ENCODE results near the gene MRPL24.

Gene MRPL24

GRCh38 chr1:156694690-156694962 is 46.3 kb downstream of the MRPL24 start:
- Histone ChIP-seq H3K27me3 (replicated peaks; ENCODE audit: insufficient read depth, low read length) (peaks cover 68% of the 10 kb centered on the region), H4K20me1 (ENCODE audit: insufficient read depth, low read length) (no peaks in the 10 kb centered on the region), H2AFZ (ENCODE audit: low read length) (no peak overlapping the region), H3K4me2 (ENCODE audit: low read depth, low read length) (no peak overlapping the region), H3K9me2 (replicated peaks; ENCODE audit: insufficient read depth, low read length) (no peaks in the 10 kb centered on the region), H3K9ac (ENCODE audit: low read length) (no peak overlapping the region), H3K4me3 (ENCODE audit: low read length) (no peak overlapping the region), H3K4me1 (ENCODE audit: low read length) (no peaks in the 10 kb centered on the region), H3K9me3 (replicated peaks; ENCODE audit: insufficient read depth, low read length) (no peaks in the 10 kb centered on the region), H3K36me3 (replicated peaks; ENCODE audit: insufficient read depth, low read length) (no peaks in the 10 kb centered on the region), H3K27ac (ENCODE audit: low read length) (no peak overlapping the region), H3F3A (ENCODE audit: insufficient read depth, low read length) (no peaks in the 10 kb centered on the region), H3K79me2 (ENCODE audit: low read length) (no peaks in the 10 kb centered on the region)
- TF ChIP-seq EZH2 (optimal IDR thresholded peaks at IDR 0.05; ENCODE audit: low read depth, low read length) (no peak), EZH2phosphoT487 (IDR thresholded peaks at IDR 0.05; ENCODE audit: low read length) (no peak)
- TF ChIP-seq, protein P1, sequence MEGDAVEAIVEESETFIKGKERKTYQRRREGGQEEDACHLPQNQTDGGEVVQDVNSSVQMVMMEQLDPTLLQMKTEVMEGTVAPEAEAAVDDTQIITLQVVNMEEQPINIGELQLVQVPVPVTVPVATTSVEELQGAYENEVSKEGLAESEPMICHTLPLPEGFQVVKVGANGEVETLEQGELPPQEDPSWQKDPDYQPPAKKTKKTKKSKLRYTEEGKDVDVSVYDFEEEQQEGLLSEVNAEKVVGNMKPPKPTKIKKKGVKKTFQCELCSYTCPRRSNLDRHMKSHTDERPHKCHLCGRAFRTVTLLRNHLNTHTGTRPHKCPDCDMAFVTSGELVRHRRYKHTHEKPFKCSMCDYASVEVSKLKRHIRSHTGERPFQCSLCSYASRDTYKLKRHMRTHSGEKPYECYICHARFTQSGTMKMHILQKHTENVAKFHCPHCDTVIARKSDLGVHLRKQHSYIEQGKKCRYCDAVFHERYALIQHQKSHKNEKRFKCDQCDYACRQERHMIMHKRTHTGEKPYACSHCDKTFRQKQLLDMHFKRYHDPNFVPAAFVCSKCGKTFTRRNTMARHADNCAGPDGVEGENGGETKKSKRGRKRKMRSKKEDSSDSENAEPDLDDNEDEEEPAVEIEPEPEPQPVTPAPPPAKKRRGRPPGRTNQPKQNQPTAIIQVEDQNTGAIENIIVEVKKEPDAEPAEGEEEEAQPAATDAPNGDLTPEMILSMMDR (IDR thresholded peaks at IDR 0.05; ENCODE audit: low read length) = no peak
- no peak for DNase-seq

DNA sequence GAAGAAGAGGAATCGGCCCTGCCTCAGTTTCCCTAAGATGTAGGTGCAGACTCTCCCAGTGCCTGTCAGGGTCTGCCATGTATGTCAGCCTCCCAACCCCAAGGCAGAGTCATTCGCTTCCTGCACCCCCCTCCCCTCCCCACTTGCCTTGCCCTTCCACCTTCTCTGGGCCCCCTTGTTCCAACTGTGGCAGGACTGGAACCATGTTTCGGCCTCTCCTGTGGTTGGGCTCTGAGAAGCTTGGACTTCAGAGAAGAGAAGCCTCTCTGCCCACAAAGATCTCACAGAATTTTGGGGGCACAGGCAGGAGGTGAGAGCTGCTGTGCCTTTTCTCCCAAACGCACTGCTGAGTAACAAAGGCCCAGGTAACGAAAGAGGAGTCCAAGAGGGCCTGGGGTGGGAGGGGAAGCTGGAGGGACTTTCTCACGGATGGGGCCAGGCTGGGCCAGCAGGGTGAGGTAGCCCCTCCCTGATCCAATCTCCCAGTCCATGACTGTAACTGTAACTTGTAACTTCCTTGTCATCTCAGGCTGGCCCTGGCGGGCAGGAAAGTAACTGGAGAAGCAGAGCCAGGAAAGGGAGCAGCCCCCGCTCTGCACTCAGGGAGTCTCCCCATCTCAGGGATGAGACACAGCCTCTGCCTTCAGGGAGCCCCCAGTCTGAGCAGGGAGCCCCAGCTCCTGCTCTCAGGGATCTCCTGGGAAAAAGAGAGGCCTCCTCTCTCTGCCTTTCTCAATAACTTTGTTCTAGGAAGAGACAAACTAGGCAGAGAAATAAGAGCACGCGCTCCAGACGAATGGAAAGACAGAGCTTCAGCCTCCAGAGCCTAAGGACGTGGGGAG is 46.8 kb downstream of the MRPL24 start:
- no peaks in the 10 kb centered on the region for H3K4me1 ChIP-seq (ENCODE audit: low read length)
- DNase-seq = no peak
- no peak overlapping the region for H3K4me2 ChIP-seq (ENCODE audit: low read depth, low read length)
- H2AFZ ChIP-seq (ENCODE audit: low read length) = no peak overlapping the region
- no peak overlapping the region for H3K9ac ChIP-seq (ENCODE audit: low read length)
- H3K9me2 ChIP-seq (replicated peaks; ENCODE audit: insufficient read depth, low read length) = no peaks in the 10 kb centered on the region
- H3K36me3 ChIP-seq (replicated peaks; ENCODE audit: insufficient read depth, low read length) = no peaks in the 10 kb centered on the region
- H3K27me3 ChIP-seq (replicated peaks; ENCODE audit: insufficient read depth, low read length) = peaks cover 71% of the 10 kb centered on the region
- no peaks in the 10 kb centered on the region for H3K9me3 ChIP-seq (replicated peaks; ENCODE audit: insufficient read depth, low read length)
- no peaks in the 10 kb centered on the region for H4K20me1 ChIP-seq (ENCODE audit: insufficient read depth, low read length)
- no peaks in the 10 kb centered on the region for H3F3A ChIP-seq (ENCODE audit: insufficient read depth, low read length)
- no peak overlapping the region for H3K4me3 ChIP-seq (ENCODE audit: low read length)
- H3K27ac ChIP-seq (ENCODE audit: low read length) = no peak overlapping the region
- no peaks in the 10 kb centered on the region for H3K79me2 ChIP-seq (ENCODE audit: low read length)
- TF ChIP-seq, protein P1 (IDR thresholded peaks at IDR 0.05; ENCODE audit: low read length) = no peak
- TF ChIP-seq EZH2phosphoT487 (IDR thresholded peaks at IDR 0.05; ENCODE audit: low read length) = no peak
- TF ChIP-seq EZH2 (optimal IDR thresholded peaks at IDR 0.05; ENCODE audit: low read depth, low read length) = no peak

DNA sequence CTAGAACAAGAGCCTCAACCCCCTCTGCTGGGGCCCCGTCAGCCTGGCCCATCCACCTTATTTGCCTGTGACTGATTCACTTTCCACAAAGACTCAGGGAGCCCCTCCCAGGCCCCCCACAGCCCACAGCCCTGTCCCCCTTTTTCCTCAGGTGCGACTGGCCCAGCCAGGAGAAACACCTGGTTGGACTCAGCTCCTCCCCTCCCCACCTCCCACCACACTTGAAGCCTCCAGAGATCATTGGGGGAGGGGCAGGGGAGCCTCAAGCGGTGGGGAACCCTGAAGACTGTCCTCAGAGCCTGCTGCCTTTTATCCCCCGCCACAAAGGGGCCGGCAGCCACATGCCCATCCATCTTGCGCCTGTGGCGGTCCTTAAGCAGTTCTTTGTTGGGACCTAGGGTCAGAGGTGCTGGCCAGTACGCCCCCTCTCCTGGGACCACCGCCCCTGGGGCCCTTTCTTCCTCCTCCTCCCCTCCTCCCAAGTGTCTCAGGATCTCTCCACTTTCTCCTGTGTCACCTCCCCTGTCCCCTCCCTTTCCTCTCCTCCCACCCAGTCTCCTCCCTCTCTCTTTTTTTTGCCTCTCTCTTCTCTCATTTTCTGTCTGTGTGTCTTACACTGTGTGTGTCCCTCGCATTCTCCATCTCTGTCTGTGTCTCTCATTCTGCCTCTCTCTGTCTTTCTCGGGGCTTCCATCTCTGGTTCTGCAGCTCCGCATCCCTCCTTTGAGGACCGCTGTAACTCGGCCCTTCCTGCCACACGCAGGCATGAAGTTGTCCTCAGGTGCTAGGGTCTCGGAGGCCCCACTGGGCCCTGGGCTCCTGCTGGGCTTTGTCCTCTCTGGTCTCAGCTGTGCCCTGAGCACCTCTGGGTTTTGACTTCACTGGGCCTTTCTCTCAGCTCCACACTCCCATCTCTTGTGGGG is 47.7 kb downstream of the MRPL24 start:
- no peak overlapping the region for H3K9ac ChIP-seq (ENCODE audit: low read length)
- no peak overlapping the region for H3K27ac ChIP-seq (ENCODE audit: low read length)
- H3F3A ChIP-seq (ENCODE audit: insufficient read depth, low read length) = no peaks in the 10 kb centered on the region

More for the DNA sequence above, 47.7 kb downstream of the MRPL24 start:
- no peaks in the 10 kb centered on the region for H3K4me1 ChIP-seq (ENCODE audit: low read length)
- no peaks in the 10 kb centered on the region for H3K9me2 ChIP-seq (replicated peaks; ENCODE audit: insufficient read depth, low read length)
- no peak for DNase-seq
- H3K4me2 ChIP-seq (ENCODE audit: low read depth, low read length) = no peak overlapping the region
- H2AFZ ChIP-seq (ENCODE audit: low read length) = no peak overlapping the region
- H3K27me3 ChIP-seq (replicated peaks; ENCODE audit: insufficient read depth, low read length) = peaks cover 79% of the 10 kb centered on the region
- H4K20me1 ChIP-seq (ENCODE audit: insufficient read depth, low read length) = no peaks in the 10 kb centered on the region
- no peaks in the 10 kb centered on the region for H3K9me3 ChIP-seq (replicated peaks; ENCODE audit: insufficient read depth, low read length)
- no peaks in the 10 kb centered on the region for H3K79me2 ChIP-seq (ENCODE audit: low read length)
- no peak overlapping the region for H3K4me3 ChIP-seq (ENCODE audit: low read length)
- no peaks in the 10 kb centered on the region for H3K36me3 ChIP-seq (replicated peaks; ENCODE audit: insufficient read depth, low read length)
- TF ChIP-seq EZH2phosphoT487 (IDR thresholded peaks at IDR 0.05; ENCODE audit: low read length) = no peak

Measured in MM.1S (cell line).